AG04450 (cell line): ENCODE measurements around the gene FOXI3. TPM values are rescaled to one million over a fixed set of nuclear protein-coding genes. Genes with fewer than 3 reads are reported as not detected.

ENCODE experiments used
- CTCF ChIA-PET: fragments of 300-600, 350-600 bp; formaldehyde crosslinking; extraction: SDS; loops from one replicate; lab custom pipeline; 2022; ENCODE audit warnings: antibody characterized with exemption, inconsistent platforms; lab: Charles Lee
- POLR2A ChIA-PET: fragments of 350-600 bp; formaldehyde crosslinking; extraction: SDS; loops from one replicate; lab custom pipeline; 2021; ENCODE audit warnings: antibody characterized with exemption, inconsistent platforms; lab: Yijun Ruan, JAX
- DNase-seq: peaks from one replicate; pipeline ENCODE4 v3.0.0-alpha.2; 2011; ENCODE audit warnings: low read depth, low spot score
- H3K27ac ChIP-seq: one replicate; pipeline ENCODE4 v1.5.1; 2012; ENCODE audit warnings: low read depth, low read length, control low read depth
- H3K27me3 ChIP-seq: one replicate; pipeline ENCODE4 v1.6.0; 2012; ENCODE audit warnings: low read length; ENCODE audit not compliant: control insufficient read depth, insufficient read depth
- H3K4me3 ChIP-seq: 2 replicates; pipeline ENCODE4 v1.5.1; 2011; ENCODE audit warnings: mild to moderate bottlenecking, low read depth, low read length, control low read depth
- H3K9me3 ChIP-seq: 2 replicates; pipeline ENCODE4 v1.5.1; 2012; ENCODE audit warnings: low read length; ENCODE audit not compliant: control insufficient read depth, insufficient read depth
- polyA plus RNA-seq: library from polyadenylated mRNA; depleted of rRNA; stranded (reverse); fragments of >200 nt; gene quantifications from 2 replicates; pipeline ENCODE4 v1.2.3, GENCODE V29; 2011
- TF ChIP-seq, protein P1 (sequence below): IDR thresholded peaks from 2 replicates; pipeline ENCODE4 v1.5.1; 2011; ENCODE audit warnings: low read depth, low read length, control low read depth, inconsistent platforms

FOXI3 gene
- polyA plus RNA-seq, 1 experiment, result not detected

DNA sequence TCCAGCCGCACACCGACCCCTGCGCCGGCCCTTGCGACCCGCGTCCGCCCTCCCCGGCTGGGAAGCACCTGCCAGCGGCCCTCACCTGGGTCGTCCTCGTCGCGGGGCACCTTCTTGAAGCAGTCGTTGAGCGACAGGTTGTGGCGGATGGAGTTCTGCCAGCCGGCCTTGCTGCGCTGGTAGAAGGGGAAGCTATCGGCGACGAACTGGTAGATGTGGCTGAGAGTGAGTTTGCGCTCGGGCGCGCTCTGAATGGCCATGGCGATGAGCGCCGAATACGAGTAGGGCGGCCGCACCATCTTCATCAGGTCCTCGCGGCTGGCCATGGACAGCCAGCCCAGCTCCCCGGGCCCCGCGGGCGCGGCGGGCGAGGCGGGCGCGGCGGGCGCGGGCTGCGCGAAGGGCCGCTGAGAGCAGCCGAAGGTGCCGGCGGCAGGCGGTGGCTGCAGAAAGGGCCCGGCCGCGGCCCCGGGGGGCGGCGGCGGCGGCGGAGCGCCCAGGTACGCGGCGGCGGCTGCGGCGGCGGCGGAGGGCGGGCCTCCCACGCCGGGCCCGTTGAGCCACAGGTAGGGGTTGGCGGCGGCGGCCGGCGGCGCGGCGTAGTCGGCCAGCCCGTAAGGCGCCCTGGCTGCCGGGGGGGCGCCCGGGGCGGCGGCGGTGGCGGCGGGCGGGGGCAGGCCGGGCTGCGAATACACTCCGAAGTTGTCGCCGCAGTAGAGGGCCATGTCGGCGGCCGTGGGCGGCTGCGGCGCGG lies 505 bp downstream of the FOXI3 start:
- DNase-seq, result no peak
- POLR2A ChIA-PET, result no interaction called here
- H3K27me3 ChIP-seq, result peaks cover 41% of the 10 kb centered on the region
- no peak overlapping the region for H3K27ac ChIP-seq
- CTCF ChIA-PET, result no interaction called here
- no peak overlapping the region for H3K4me3 ChIP-seq
- no peaks in the 10 kb centered on the region for H3K9me3 ChIP-seq
- TF ChIP-seq, protein P1, sequence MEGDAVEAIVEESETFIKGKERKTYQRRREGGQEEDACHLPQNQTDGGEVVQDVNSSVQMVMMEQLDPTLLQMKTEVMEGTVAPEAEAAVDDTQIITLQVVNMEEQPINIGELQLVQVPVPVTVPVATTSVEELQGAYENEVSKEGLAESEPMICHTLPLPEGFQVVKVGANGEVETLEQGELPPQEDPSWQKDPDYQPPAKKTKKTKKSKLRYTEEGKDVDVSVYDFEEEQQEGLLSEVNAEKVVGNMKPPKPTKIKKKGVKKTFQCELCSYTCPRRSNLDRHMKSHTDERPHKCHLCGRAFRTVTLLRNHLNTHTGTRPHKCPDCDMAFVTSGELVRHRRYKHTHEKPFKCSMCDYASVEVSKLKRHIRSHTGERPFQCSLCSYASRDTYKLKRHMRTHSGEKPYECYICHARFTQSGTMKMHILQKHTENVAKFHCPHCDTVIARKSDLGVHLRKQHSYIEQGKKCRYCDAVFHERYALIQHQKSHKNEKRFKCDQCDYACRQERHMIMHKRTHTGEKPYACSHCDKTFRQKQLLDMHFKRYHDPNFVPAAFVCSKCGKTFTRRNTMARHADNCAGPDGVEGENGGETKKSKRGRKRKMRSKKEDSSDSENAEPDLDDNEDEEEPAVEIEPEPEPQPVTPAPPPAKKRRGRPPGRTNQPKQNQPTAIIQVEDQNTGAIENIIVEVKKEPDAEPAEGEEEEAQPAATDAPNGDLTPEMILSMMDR, result no peak

DNA sequence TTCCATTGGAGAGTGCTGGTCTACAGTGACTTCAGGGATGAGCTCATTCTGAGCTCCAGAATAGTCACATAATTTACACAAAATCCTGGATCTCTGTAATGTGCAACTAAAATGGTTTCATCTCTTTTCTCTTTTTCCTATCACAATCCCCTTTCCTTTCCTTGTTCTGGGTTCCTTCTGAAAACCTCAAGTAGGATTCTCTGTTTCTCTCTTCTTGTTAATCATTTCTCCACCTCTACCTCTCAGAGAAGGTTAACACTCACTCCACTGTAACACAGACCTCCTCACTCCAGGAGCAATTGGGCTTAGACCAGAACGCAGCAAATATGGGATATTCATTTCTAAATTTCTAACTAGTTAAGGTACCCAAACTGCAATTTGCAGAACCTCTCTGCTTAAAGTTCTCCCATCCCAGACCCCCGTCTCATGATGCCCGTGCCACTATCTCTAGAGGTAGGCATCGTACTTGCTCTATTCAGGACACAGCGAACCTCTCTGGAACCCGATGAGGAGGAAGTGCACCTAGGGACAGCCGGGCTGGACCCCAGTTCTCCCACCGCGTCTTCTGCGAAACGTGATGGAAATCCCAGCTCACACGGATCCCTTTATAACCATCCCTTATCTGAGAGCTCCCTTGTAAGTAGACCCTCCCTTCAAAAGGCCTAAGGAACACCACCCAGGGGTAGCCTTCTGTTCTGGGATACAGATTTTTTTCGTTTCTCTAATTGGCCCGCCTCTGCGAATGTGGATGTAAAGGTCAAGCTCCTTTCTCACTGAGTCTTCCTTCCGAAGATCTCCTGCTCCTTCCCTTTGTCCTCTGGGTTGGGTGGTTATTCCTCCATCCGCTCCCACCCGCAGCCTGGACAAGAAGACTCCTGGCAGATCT lies 1.3 kb downstream of the FOXI3 start:
- ChIA-PET POLR2A (no interaction called here), CTCF (no interaction called here)
- Histone ChIP-seq H3K27ac (no peak overlapping the region), H3K4me3 (no peak overlapping the region), H3K27me3 (peaks cover 41% of the 10 kb centered on the region), H3K9me3 (no peaks in the 10 kb centered on the region)
- TF ChIP-seq, protein P1, result no peak
- no peak for DNase-seq

DNA sequence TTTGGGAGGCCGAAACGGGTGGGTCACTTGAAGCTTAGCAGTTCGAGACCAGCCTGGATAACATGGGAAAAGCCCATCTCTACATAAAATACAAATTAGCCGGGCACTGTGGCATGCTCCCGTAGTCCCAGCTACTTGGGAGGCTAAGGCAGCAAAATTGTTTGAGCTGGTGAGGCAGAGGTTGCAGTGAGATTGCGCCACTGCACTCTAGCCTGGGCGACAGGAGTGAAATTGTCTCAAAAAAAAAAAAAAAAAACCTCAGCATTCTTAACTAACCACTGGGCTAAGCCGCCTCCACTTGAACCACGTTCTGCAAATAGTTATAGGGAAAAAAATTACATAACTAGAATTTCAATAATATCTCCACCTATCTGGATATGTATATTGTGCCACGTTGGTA lies 2.3 kb downstream of the FOXI3 start:
- Histone ChIP-seq H3K27me3 (peaks cover 41% of the 10 kb centered on the region), H3K9me3 (no peaks in the 10 kb centered on the region), H3K4me3 (no peak overlapping the region), H3K27ac (no peak overlapping the region)
- DNase-seq, result no peak
- POLR2A ChIA-PET, result no interaction called here
- TF ChIP-seq, protein P1, result no peak
- CTCF ChIA-PET, result interaction anchor here (0.5 kb wide), 1 partner anchor 22 kb away, joined by 4 read pairs; no protein-coding TSS in a partner anchor

DNA sequence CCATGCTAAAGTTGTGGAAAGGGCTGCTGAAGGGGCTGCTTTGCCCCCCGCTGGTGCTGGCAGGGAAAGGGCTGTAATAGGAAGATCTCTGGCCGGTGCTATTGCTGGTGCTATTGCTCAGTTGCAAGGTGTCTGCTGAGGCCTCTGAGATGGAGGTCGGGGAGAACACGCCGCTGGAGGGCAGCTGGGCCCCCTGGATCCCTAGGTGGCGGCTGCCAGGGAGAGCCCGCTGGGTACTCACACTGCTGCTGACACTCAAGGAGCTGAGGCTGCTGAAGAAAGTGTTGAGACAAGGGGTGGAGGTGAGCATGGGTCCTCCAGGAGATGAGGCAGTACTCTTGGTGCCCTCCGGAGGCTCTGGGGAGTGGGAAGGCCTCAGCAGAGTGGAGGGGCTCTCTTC lies 4.2 kb downstream of the FOXI3 start:
- CTCF ChIA-PET, result no interaction called here
- peaks cover 34% of the 10 kb centered on the region for H3K27me3 ChIP-seq

More for the DNA sequence above, 4.2 kb downstream of the FOXI3 start:
- Histone ChIP-seq H3K27ac (no peak overlapping the region), H3K9me3 (no peaks in the 10 kb centered on the region), H3K4me3 (no peak overlapping the region)
- TF ChIP-seq, protein P1, result no peak
- DNase-seq, result no peak
- POLR2A ChIA-PET, result no interaction called here
